T-helper 17 cell (primary cell): Measurements from ENCODE around the gene UGT1A9. TPM values are rescaled to one million over a fixed set of nuclear protein-coding genes. Genes with fewer than 3 reads are reported as not detected.

Source experiments
- ATAC-seq: fragments of 150-1000 bp; cut with Tn5 transposase; 2 replicates; pipeline ENCODE4 v1.10.0; 2021; ENCODE audit warnings: mild to moderate bottlenecking, moderate library complexity
- DNase-seq, 3 donors: peaks; one replicate each; pipeline versions ENCODE4 v3.0.0 to v3.0.0-alpha.2; 2020 to 2021
- H3K9me3 ChIP-seq: one replicate; pipeline ENCODE4 v1.7.0; 2013; ENCODE audit warnings: low read length, mild to moderate bottlenecking; ENCODE audit not compliant: control insufficient read depth, poor library complexity, severe bottlenecking
- H3K27ac Mint-ChIP-seq: one replicate; pipeline ENCODE4 v1.8.0; 2022; ENCODE audit warnings: mild to moderate bottlenecking, moderate library complexity, mixed read lengths
- H3K27me3 Mint-ChIP-seq: one replicate; pipeline ENCODE4 v1.8.0; 2022; ENCODE audit warnings: mixed read lengths
- H3K36me3 Mint-ChIP-seq: one replicate; pipeline ENCODE4 v1.8.0; 2022; ENCODE audit warnings: low read depth, mixed read lengths
- H3K4me1 Mint-ChIP-seq: one replicate; pipeline ENCODE4 v1.8.0; 2022; ENCODE audit warnings: mild to moderate bottlenecking, mixed read lengths
- H3K4me3 Mint-ChIP-seq: one replicate; pipeline ENCODE4 v1.8.0; 2022; ENCODE audit warnings: mild to moderate bottlenecking, moderate library complexity, mixed read lengths
- total RNA-seq, 4 donors: library from RNA in 2 of 4; stranded (reverse) in 2 of 4; gene quantifications; one replicate each; pipeline ENCODE4 v1.2.3 and lab custom pipeline; 2022 to 2026

Gene UGT1A9
- total RNA-seq, 2 donors from 2014 or later: not detected

DNA sequence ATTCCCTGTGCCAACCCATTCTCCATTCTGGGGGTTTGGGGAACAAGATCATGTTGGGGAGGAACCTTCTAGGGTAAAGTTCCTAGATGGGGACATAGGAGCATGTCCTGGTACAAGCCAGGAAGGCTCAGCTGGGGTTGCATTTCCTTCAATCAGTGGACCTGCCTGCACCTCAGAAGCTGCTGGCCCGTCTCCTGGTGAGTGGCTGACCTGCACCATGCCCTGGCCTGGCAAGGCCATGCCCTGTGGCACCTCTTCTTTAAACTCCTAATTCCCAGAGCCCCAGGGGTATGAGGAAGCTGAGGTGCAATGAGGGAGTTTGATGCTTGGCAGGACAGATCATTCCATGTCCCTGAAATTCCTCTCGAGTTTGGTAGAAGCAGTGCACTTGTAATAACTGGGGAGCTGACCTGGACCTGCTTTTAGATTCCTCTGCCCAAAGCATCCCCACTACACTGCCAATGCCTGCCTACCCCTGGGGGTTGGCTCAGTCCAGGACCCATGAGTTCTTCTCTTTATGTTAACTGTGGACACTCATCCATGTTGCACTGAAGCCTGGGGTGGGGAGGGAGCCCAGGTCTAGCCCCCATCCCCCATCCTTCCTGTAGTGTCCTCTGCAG, 131.7 kb downstream of the UGT1A9 start:
- peaks cover 2% of the 10 kb centered on the region for H3K4me1 Mint-ChIP-seq
- peaks cover 52% of the 10 kb centered on the region for H3K27me3 Mint-ChIP-seq
- DNase-seq (no peak), ATAC-seq (no peak)
- H3K4me3 Mint-ChIP-seq: peak overlapping the region; percentile 3
- no peaks in the 10 kb centered on the region for H3K9me3 ChIP-seq
- no peaks in the 10 kb centered on the region for H3K36me3 Mint-ChIP-seq
- no peak overlapping the region for H3K27ac Mint-ChIP-seq

DNA sequence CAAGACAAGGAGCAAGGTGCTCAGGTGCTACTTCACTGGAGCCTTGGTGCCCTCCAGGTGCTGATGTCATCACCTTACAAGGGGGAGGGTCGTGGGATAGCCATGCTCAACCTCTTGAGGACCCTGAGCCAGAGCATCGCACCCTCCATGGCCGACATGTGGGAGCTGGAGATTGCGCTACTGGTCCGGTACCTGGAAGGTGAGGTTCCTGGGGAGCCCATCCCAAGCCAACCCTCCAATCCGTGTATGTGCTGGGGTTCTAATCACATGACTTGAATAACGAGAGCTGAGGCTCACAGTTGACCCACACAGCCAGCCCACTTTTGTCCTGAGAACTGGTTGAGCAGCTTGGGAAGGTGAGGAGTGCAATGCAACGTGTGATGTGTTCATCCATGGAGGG, 132.3 kb downstream of the UGT1A9 start:
- no peak for ATAC-seq
- DNase-seq: no peak

DNA sequence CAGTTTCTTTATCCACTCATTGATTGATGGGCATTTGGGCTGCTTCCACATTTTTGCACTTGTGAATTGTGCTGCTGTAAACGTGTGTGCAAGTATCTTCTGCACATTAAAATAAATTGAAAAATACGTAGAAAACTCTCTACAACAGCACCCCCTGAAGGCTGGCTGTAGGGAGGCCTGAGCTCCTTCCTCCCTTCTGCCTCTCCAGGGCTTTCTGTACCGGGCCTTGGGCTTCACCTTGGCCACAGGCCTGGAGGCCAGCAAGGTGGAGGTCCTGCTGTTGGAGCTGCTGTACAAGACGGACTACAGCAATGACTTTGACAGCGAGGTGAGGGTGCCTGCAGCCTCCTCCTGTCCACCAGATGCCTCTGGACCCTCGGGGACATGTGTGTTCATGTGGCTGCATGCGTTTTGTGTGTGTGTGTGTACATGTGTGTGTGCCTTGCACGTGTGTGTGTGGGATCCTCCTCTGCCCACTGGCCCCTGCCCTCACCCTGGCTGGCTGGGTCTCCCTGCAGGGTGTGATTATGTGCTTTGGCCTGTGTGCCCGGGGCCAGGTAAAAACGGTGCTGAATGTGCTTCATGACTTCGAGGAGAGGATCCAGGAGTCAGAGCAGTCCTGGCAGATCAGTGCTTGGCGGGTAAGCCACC, 135.6 kb downstream of the UGT1A9 start:
- no peaks in the 10 kb centered on the region for H3K9me3 ChIP-seq
- DNase-seq: no peak
- Mint-ChIP-seq H3K4me1 (peaks cover 2% of the 10 kb centered on the region), H3K36me3 (no peaks in the 10 kb centered on the region), H3K4me3 (no peak overlapping the region), H3K27me3 (peaks cover 76% of the 10 kb centered on the region), H3K27ac (no peak overlapping the region)
- no peak for ATAC-seq

More for the DNA sequence above, 132.3 kb downstream of the UGT1A9 start:
- H3K27ac Mint-ChIP-seq: no peak overlapping the region
- H3K4me3 Mint-ChIP-seq: peak overlapping the region; percentile 3
- peaks cover 2% of the 10 kb centered on the region for H3K4me1 Mint-ChIP-seq
- H3K9me3 ChIP-seq: no peaks in the 10 kb centered on the region
- H3K27me3 Mint-ChIP-seq: peaks cover 51% of the 10 kb centered on the region
- no peaks in the 10 kb centered on the region for H3K36me3 Mint-ChIP-seq

DNA sequence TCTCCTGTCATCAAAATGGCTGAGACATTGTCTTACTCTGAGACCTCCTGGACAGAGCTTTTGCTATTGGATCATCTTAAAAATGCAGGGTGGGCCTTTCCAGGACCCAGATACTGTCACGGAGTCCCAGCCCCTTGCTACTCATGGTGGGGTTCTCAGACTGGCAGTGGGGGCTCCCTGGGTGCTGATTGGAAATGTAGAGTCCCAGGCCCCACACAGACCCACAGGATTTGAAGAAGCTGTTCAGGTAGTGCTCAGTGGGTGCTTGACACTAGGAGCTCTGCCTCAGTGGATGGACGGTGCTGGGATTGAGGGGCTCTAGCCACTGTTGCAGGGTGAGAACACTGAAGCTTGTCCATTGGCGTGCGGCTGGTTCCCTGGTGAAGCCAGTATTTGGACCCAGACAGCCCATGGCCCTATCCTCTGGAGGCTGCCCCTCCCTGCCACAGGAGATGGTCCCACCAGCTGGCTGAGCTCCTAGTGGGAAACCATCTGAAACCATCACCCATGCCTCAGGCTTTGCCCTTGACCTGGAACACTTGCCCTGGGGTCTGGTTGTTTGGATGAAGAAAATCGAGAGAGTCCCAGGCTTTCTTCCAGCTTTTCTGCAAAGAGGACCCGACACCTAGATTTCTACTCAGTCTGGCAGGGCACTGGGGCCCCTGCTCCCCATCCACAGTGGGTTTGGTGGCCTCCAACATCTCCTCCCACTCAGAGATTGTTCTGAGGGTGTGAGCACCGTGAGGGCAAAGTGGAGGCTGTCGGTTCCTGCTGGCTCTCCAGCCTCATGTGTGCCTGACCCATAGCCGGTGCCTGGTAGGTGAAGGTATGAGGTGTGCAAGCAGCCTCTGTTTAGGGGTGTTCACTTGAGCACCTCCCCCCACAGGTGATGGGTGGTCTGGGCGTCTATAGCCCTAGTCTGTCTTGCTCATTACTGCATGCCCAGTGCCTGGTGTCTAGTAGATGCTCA, 136.6 kb downstream of the UGT1A9 start:
- ATAC-seq (no peak), DNase-seq (no peak)
- Mint-ChIP-seq H3K4me1 (peaks cover 5% of the 10 kb centered on the region), H3K27me3 (peaks cover 67% of the 10 kb centered on the region), H3K4me3 (no peak overlapping the region), H3K36me3 (no peaks in the 10 kb centered on the region), H3K27ac (no peak overlapping the region)
- no peaks in the 10 kb centered on the region for H3K9me3 ChIP-seq

GRCh38 chr2:233810385-233810784, 138.7 kb downstream of the UGT1A9 start:
- H3K4me1 Mint-ChIP-seq: peaks cover 2% of the 10 kb centered on the region
- H3K27me3 Mint-ChIP-seq: peaks cover 56% of the 10 kb centered on the region
- H3K27ac Mint-ChIP-seq: no peak overlapping the region
- no peak for ATAC-seq
- H3K9me3 ChIP-seq: no peaks in the 10 kb centered on the region
- no peak overlapping the region for H3K4me3 Mint-ChIP-seq
- no peak for DNase-seq
- H3K36me3 Mint-ChIP-seq: no peaks in the 10 kb centered on the region

DNA sequence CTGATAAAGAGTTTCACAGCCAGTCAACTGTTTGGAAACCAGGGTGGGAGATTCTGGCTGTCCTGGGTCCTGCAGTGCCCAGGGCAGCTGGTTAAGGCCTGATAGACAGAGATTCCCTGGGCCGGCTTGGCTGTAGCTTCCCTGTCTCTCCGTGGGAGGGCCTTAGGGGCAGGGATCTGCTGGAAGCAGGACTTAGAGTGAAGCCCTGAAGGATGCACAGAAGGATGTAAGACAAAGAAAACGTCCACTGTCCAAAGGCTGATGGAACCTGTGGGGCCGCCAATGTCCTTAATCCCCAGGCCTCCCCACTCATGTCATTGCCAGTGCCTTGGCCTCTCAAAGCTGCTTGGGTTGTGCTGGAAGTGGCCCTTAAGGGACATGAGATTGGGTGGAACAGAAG, 139.4 kb downstream of the UGT1A9 start:
- Mint-ChIP-seq H3K27ac (no peak overlapping the region), H3K4me3 (no peak overlapping the region), H3K4me1 (peaks cover 2% of the 10 kb centered on the region), H3K27me3 (peaks cover 53% of the 10 kb centered on the region), H3K36me3 (no peaks in the 10 kb centered on the region)
- DNase-seq (no peak), ATAC-seq (no peak)
- H3K9me3 ChIP-seq: no peaks in the 10 kb centered on the region

GRCh38 chr2:233811732-233812131, 140.0 kb downstream of the UGT1A9 start:
- Mint-ChIP-seq H3K27me3 (peaks cover 53% of the 10 kb centered on the region), H3K36me3 (no peaks in the 10 kb centered on the region), H3K4me1 (peaks cover 2% of the 10 kb centered on the region), H3K27ac (no peak overlapping the region), H3K4me3 (no peak overlapping the region)
- ATAC-seq (no peak), DNase-seq (no peak)
- H3K9me3 ChIP-seq: no peaks in the 10 kb centered on the region

- Mint-ChIP-seq H3K27ac (no peak overlapping the region), H3K27me3 (peaks cover 56% of the 10 kb centered on the region), H3K4me1 (peaks cover 8% of the 10 kb centered on the region), H3K36me3 (no peaks in the 10 kb centered on the region), H3K4me3 (no peak overlapping the region)
- no peak for ATAC-seq
- no peaks in the 10 kb centered on the region for H3K9me3 ChIP-seq
- no peak for DNase-seq
Measured at GRCh38 chr2:233813236-233814055, 141.7 kb downstream of the UGT1A9 start.

DNA sequence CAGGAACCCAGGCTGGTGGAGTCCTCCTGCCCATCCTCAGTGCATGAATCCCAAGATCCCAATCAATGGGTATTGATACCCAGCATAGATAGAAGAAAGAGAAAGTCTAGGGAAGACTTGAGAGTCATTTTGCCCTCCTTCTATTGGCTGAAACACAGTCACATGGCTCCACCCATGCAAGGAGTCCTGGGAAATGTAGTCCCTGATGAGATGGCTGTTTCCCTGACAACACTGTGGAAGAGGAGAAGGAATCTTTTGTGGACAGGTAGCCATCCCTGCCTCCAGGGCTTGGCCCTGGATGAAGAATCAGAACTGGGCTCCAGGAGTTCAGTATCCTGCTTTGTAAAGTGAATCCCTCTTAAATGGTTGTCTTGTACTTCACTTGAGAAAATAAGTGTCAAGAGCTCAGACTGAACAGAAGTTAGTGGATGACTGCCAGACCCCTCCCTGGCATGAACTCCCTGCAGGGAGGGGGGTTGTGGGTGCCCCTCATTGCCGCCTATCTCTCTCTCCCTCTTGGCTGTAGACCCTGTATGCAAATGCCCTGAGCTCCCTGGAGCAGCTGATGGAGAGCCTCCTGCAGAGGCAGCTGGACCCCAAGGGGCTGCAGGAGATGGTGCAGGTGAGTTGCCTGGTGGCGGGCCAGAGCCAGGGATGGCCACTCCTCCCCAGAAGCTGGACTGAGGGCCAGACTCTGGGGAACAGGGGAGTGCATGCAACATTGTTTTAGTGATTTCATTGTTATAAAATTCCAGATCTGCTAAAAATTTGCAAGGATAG, 142.5 kb downstream of the UGT1A9 start:
- no peaks in the 10 kb centered on the region for H3K9me3 ChIP-seq
- no peaks in the 10 kb centered on the region for H3K36me3 Mint-ChIP-seq
- DNase-seq: no peak
- H3K27me3 Mint-ChIP-seq: peaks cover 49% of the 10 kb centered on the region
- no peak overlapping the region for H3K4me3 Mint-ChIP-seq
- no peak overlapping the region for H3K27ac Mint-ChIP-seq
- H3K4me1 Mint-ChIP-seq: peaks cover 8% of the 10 kb centered on the region
- no peak for ATAC-seq

GRCh38 chr2:233815861-233816260, 144.2 kb downstream of the UGT1A9 start:
- no peak overlapping the region for H3K4me3 Mint-ChIP-seq
- peaks cover 47% of the 10 kb centered on the region for H3K27me3 Mint-ChIP-seq
- no peaks in the 10 kb centered on the region for H3K9me3 ChIP-seq
- no peaks in the 10 kb centered on the region for H3K36me3 Mint-ChIP-seq
- no peak for DNase-seq
- no peak for ATAC-seq
- H3K27ac Mint-ChIP-seq: no peak overlapping the region
- peaks cover 10% of the 10 kb centered on the region for H3K4me1 Mint-ChIP-seq

DNA sequence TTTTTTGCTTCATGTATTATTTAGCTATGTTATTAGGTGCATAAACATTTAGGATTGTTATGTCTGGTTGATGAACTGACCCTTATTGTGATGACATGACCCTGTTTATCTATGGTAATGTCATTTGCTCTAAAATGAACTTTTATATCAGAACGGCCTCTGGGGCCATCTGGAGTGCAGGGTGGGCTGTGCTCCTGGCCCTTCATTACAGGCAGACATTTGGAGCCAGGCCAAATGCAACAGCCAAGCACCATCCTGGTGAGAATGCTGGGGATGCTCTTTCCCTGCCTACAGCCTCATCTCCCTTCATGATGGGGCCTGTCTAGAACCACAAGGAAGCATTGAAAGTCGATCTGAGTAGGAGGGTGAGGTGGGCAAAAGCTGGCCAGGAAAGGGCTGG, 144.6 kb downstream of the UGT1A9 start:
- no peaks in the 10 kb centered on the region for H3K9me3 ChIP-seq
- no peak overlapping the region for H3K4me3 Mint-ChIP-seq
- H3K27me3 Mint-ChIP-seq: peaks cover 42% of the 10 kb centered on the region
- no peak overlapping the region for H3K27ac Mint-ChIP-seq
- H3K36me3 Mint-ChIP-seq: no peaks in the 10 kb centered on the region
- ATAC-seq (no peak), DNase-seq (no peak)
- H3K4me1 Mint-ChIP-seq: peaks cover 10% of the 10 kb centered on the region

GRCh38 chr2:233816771-233817170, 145.1 kb downstream of the UGT1A9 start:
- Mint-ChIP-seq H3K4me1 (peaks cover 10% of the 10 kb centered on the region), H3K27me3 (peaks cover 38% of the 10 kb centered on the region), H3K4me3 (no peak overlapping the region), H3K27ac (no peak overlapping the region), H3K36me3 (no peaks in the 10 kb centered on the region)
- ATAC-seq (no peak), DNase-seq (no peak)
- no peaks in the 10 kb centered on the region for H3K9me3 ChIP-seq
